ENCODE results near the gene LRMDA. TPM values are rescaled to one million over a fixed set of nuclear protein-coding genes. Genes with fewer than 3 reads are reported as not detected.

The LRMDA gene
- total and polyA plus RNA-seq, 7 donors, result 2.8 to 22.2 (median 9.0) TPM

- Histone ChIP-seq H3K4me1 (peaks cover 0 to 57% (median 49%) of the 10 kb centered on the region in 4 donors), H3K9me3 (no peaks in the 10 kb centered on the region), H3K36me3 (no peaks in the 10 kb centered on the region), H3K4me3 (peak overlapping the region in 3 of 4 donors; percentile 1 to 36 (median 26)), H3K27me3 (no peaks in the 10 kb centered on the region), H3K27ac (peak overlapping the region; percentile 78 to 82 (median 80))
- TF ChIP-seq CTCF (IDR thresholded peaks at IDR 0.05), result no peak
- TF ChIP-seq POLR2AphosphoS5 (IDR thresholded peaks at IDR 0.05), result peak in 1 of 4 donors; percentile 1
- no peak for TF ChIP-seq EP300 (IDR thresholded peaks at IDR 0.05)
- TF ChIP-seq POLR2A (IDR thresholded peaks at IDR 0.05), result no peak
- WGBS, 2 donors, result 58 to 62% methylated on average over 4 of the region's 4 CpGs
- no peak for DNase-seq
- intact Hi-C loops (cut with DNase I), result no loop called here
Measured at GRCh38 chr10:76430061-76430645, 998.7 kb downstream of the LRMDA start.

- intact Hi-C loops (cut with DNase I), result no loop called here
- WGBS, 2 donors, result 80 to 86% methylated on average over 7 of the region's 7 CpGs
- Histone ChIP-seq H3K27me3 (no peaks in the 10 kb centered on the region), H3K9me3 (no peaks in the 10 kb centered on the region), H3K27ac (peak overlapping the region; percentile 78 to 82 (median 80)), H3K4me1 (peaks cover 0 to 71% (median 61%) of the 10 kb centered on the region in 4 donors), H3K4me3 (no peak overlapping the region), H3K36me3 (no peaks in the 10 kb centered on the region)
- peak; percentile 80 for DNase-seq
- TF ChIP-seq POLR2AphosphoS5 (IDR thresholded peaks at IDR 0.05), result peak in 2 of 4 donors; percentile 9 to 38
- no peak for TF ChIP-seq POLR2A (IDR thresholded peaks at IDR 0.05)
- TF ChIP-seq CTCF (IDR thresholded peaks at IDR 0.05), result no peak
- TF ChIP-seq EP300 (IDR thresholded peaks at IDR 0.05), result no peak
Measured at GRCh38 chr10:76432016-76433012, 1000.9 kb downstream of the LRMDA start.

- peaks cover 0 to 64% (median 57%) of the 10 kb centered on the region in 4 donors for H3K4me1 ChIP-seq
Measured at GRCh38 chr10:76433161-76434005, 1002.0 kb downstream of the LRMDA start.

More at GRCh38 chr10:76433161-76434005, 1002.0 kb downstream of the LRMDA start:
- Histone ChIP-seq H3K27ac (peak overlapping the region; percentile 78 to 82 (median 80)), H3K36me3 (no peaks in the 10 kb centered on the region), H3K27me3 (no peaks in the 10 kb centered on the region), H3K4me3 (no peak overlapping the region), H3K9me3 (no peaks in the 10 kb centered on the region)
- intact Hi-C loops (cut with DNase I), result no loop called here
- TF ChIP-seq POLR2AphosphoS5 (IDR thresholded peaks at IDR 0.05) (no peak), POLR2A (IDR thresholded peaks at IDR 0.05) (no peak), EP300 (IDR thresholded peaks at IDR 0.05) (no peak), CTCF (IDR thresholded peaks at IDR 0.05) (no peak)
- no peak for DNase-seq
- 86 to 87% methylated on average over 8 of the region's 8 CpGs for WGBS, 2 donors

Measured in sigmoid colon (tissue), 7 donors.